ENCODE measurements around the gene TMC8. TPM values are rescaled to one million over a fixed set of nuclear protein-coding genes. Genes with fewer than 3 reads are reported as not detected.

Gene TMC8
- total and polyA plus RNA-seq, 2 donors (not counting 3 experiments of a cell fraction or from before 2014, with no cell fraction given), result 0.07 to 1.3 TPM

DNA sequence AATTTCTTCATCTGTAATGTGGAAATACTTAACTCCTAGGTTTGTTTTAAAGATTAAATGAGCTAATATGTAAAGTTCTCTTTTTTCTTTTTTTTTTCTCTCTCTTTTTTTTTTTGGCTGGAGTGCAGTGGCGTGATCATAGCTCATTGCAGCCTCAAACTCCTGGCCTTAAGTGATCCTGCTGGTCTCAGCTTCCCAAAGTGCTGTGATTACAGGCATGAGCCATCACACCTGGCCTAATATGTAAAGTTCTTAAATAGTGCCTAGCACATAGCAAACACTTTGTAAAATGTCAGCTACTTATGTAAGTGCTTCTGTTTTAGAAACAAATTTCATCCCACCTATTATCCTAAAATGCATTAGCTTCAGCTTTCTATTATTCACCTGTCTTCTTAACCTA is 42.0 kb upstream of the TMC8 start:
- FAIRE-seq, result no peak
- H3K9me1 ChIP-seq (replicated peaks; ENCODE audit: control insufficient read depth, extremely low read depth, insufficient read depth, low read length), result no peaks in the 10 kb centered on the region
- no peak overlapping the region for H3K4me2 ChIP-seq (ENCODE audit: insufficient read depth, low read length)
- ChIA-PET CTCF (interaction anchor here (0.6 to 2.5 kb wide), 6 partner anchors 10 to 163 kb away, joined by 3 to 11 read pairs (median 4); no protein-coding TSS in a partner anchor), POLR2A (interaction anchor here (0.6 to 0.7 kb wide), 2 partner anchors 40 to 150 kb away, joined by 4 to 7 read pairs; partner anchors contain the start of gene TMC6)
- TF ChIP-seq MYC (IDR thresholded peaks at IDR 0.05; ENCODE audit: low read depth, low read length) (no peak), JUN (IDR thresholded peaks at IDR 0.05; ENCODE audit: borderline replicate concordance, insufficient read depth, insufficient read length, low read depth) (no peak), EZH2 (IDR thresholded peaks at IDR 0.05; ENCODE audit: borderline replicate concordance, low read depth, low read length, severe bottlenecking) (no peak), POLR2AphosphoS5 (IDR thresholded peaks at IDR 0.05; ENCODE audit: insufficient read depth, low read depth, low read length) (no peak), FOS (IDR thresholded peaks at IDR 0.05; ENCODE audit: borderline replicate concordance, insufficient read depth, low read length) (no peak), GATA2 (IDR thresholded peaks at IDR 0.05; ENCODE audit: insufficient read depth, insufficient read length, low read depth, low read length) (no peak), POLR2A (IDR thresholded peaks at IDR 0.05; ENCODE audit: low read depth, low read length) (no peak)
- TF ChIP-seq, protein P1, sequence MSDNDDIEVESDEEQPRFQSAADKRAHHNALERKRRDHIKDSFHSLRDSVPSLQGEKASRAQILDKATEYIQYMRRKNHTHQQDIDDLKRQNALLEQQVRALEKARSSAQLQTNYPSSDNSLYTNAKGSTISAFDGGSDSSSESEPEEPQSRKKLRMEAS (IDR thresholded peaks at IDR 0.05; ENCODE audit: insufficient read depth, insufficient read length), result no peak
- TF ChIP-seq, protein P2, sequence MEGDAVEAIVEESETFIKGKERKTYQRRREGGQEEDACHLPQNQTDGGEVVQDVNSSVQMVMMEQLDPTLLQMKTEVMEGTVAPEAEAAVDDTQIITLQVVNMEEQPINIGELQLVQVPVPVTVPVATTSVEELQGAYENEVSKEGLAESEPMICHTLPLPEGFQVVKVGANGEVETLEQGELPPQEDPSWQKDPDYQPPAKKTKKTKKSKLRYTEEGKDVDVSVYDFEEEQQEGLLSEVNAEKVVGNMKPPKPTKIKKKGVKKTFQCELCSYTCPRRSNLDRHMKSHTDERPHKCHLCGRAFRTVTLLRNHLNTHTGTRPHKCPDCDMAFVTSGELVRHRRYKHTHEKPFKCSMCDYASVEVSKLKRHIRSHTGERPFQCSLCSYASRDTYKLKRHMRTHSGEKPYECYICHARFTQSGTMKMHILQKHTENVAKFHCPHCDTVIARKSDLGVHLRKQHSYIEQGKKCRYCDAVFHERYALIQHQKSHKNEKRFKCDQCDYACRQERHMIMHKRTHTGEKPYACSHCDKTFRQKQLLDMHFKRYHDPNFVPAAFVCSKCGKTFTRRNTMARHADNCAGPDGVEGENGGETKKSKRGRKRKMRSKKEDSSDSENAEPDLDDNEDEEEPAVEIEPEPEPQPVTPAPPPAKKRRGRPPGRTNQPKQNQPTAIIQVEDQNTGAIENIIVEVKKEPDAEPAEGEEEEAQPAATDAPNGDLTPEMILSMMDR (IDR thresholded peaks at IDR 0.05; ENCODE audit: extremely low read depth in 1 of 2, insufficient read depth in 1 of 2, low read depth in 1 of 2, low read length in 2 of 2), result no peak
- H4K20me1 ChIP-seq (replicated peaks; ENCODE audit: control insufficient read depth, extremely low read depth, insufficient read depth, low read length), result no peaks in the 10 kb centered on the region
- H2AFZ ChIP-seq (ENCODE audit: low read depth, low read length), result no peak overlapping the region
- no peaks in the 10 kb centered on the region for H3K79me2 ChIP-seq (ENCODE audit: control insufficient read depth, insufficient read depth, low read length)
- H3K27me3 ChIP-seq (ENCODE audit: control insufficient read depth in 2 of 2, insufficient read depth in 2 of 2, low read length in 2 of 2), result no peaks in the 10 kb centered on the region
- BruUV-seq (replicated peaks), result no TSS peak
- H3K4me3 ChIP-seq (replicated peaks in 1 of 3; ENCODE audit: insufficient read depth in 1 of 3, low read depth in 1 of 3, low read length in 3 of 3), result no peak overlapping the region
- dilution Hi-C loops (cut with MboI; ENCODE audit: extremely low pct_ligation_motif_present, low sequenced_read_pairs) (no loop called here), intact Hi-C loops (cut with micrococcal nuclease) (no loop called here)
- H3K27ac ChIP-seq (ENCODE audit: insufficient read depth, low read depth, low read length), result no peak overlapping the region
- H3K9ac ChIP-seq (replicated peaks; ENCODE audit: extremely low read depth, insufficient read depth, low read length), result no peak overlapping the region
- no peaks in the 10 kb centered on the region for H3K9me3 ChIP-seq (replicated peaks; ENCODE audit: control insufficient read depth, insufficient read depth, low read length)
- H3K36me3 ChIP-seq (ENCODE audit: control insufficient read depth in 2 of 2, extremely low read depth in 1 of 2, insufficient read depth in 2 of 2, low read length in 2 of 2), result peaks cover 7 to 28% of the 10 kb centered on the region in 2 experiments
- no peak for DNase-seq (ENCODE audit: low read depth, low spot score)
- H3K4me1 ChIP-seq (ENCODE audit: control insufficient read depth, extremely low read depth, insufficient read depth, low read length), result no peaks in the 10 kb centered on the region
